HG02981 (cell line): ENCODE measurements around the gene RNF224.

Experiments used
- ATAC-seq: cut with Tn5 transposase; IDR thresholded peaks from one replicate; pipeline ENCODE4 v1.9.1; 2021; ENCODE audit warnings: mild to moderate bottlenecking, moderate library complexity; ENCODE audit not compliant: unreplicated experiment

Gene RNF224

GRCh38 chr9:137213160-137214060 is 13.9 kb upstream of the RNF224 start:
- ATAC-seq = no peak

GRCh38 chr9:137214620-137215019 is 12.7 kb upstream of the RNF224 start:
- no peak for ATAC-seq

- ATAC-seq = no peak
Observed at GRCh38 chr9:137215196-137215986, 11.9 kb upstream of the RNF224 start.

- no peak for ATAC-seq
Observed at GRCh38 chr9:137216188-137216965, 10.9 kb upstream of the RNF224 start.

- no peak for ATAC-seq
Observed at GRCh38 chr9:137217276-137218211, 9.8 kb upstream of the RNF224 start.

- no peak for ATAC-seq
Observed at GRCh38 chr9:137218212-137218753, 9.0 kb upstream of the RNF224 start.

- no peak for ATAC-seq
Observed at GRCh38 chr9:137218754-137219271, 8.5 kb upstream of the RNF224 start.

GRCh38 chr9:137219757-137220316 is 7.5 kb upstream of the RNF224 start:
- no peak for ATAC-seq

GRCh38 chr9:137220317-137221094 is 6.8 kb upstream of the RNF224 start:
- no peak for ATAC-seq

- ATAC-seq = no peak
Observed at GRCh38 chr9:137221095-137221505, 6.2 kb upstream of the RNF224 start.

- no peak for ATAC-seq
Observed at GRCh38 chr9:137221506-137222111, 5.7 kb upstream of the RNF224 start.

- peak; percentile 2 for ATAC-seq
Observed at GRCh38 chr9:137222190-137223077, 4.9 kb upstream of the RNF224 start, which contains the start of gene RNF208. Gene RNF208, minus strand, starts transcription at chr9:137222240. Its CDS starts 1,028 bp downstream, at chr9:137221212.

GRCh38 chr9:137223078-137223970 is 4.0 kb upstream of the RNF224 start:
- peak; percentile 70 for ATAC-seq

GRCh38 chr9:137224830-137225694 is 2.2 kb upstream of the RNF224 start, which contains the start of gene CYSRT1:
Gene CYSRT1, plus strand, starts transcription at chr9:137225174. Its CDS starts 448 bp downstream, at chr9:137225622.
- ATAC-seq = no peak
